Fibroblast of skin of left quadriceps (primary cell): Measurements from ENCODE around the gene ZFHX3.
"Not testable (repeated sequence)": the region's sequence is repeated elsewhere in the genome, so short reads cannot be mapped to it uniquely, and the experiment has no call there.

Source experiments
- DNase-seq, 2 experiments: peaks; one replicate each; pipeline ENCODE4 v3.0.0-alpha.2; 2013; ENCODE audit warnings: low read depth in 2 of 2

Gene ZFHX3

GRCh38 chr16:72996291-72997062, 51.5 kb downstream of the ZFHX3 start:
- no peak for DNase-seq

- not testable (repeated sequence) for DNase-seq
Measured at GRCh38 chr16:72995882-72996270, 52.1 kb downstream of the ZFHX3 start.

- no peak for DNase-seq
Measured at GRCh38 chr16:72995151-72995881, 52.6 kb downstream of the ZFHX3 start.

- DNase-seq: no peak
Measured at GRCh38 chr16:72992142-72992601, 55.8 kb downstream of the ZFHX3 start.

- DNase-seq: no peak
Measured at GRCh38 chr16:72991644-72992043, 56.3 kb downstream of the ZFHX3 start.

- no peak for DNase-seq
Measured at GRCh38 chr16:72991211-72991610, 56.7 kb downstream of the ZFHX3 start.

- no peak for DNase-seq
Measured at GRCh38 chr16:72990571-72990970, 57.4 kb downstream of the ZFHX3 start.

GRCh38 chr16:72989579-72990551, 58.1 kb downstream of the ZFHX3 start:
- DNase-seq: peak; percentile 88 to 90

- not testable (repeated sequence) for DNase-seq
Measured at GRCh38 chr16:72989203-72989578, 58.7 kb downstream of the ZFHX3 start.

- DNase-seq: no peak
Measured at GRCh38 chr16:72988569-72988968, 59.4 kb downstream of the ZFHX3 start.

GRCh38 chr16:72987480-72987901, 60.4 kb downstream of the ZFHX3 start:
- DNase-seq: no peak

GRCh38 chr16:72985995-72986394, 61.9 kb downstream of the ZFHX3 start:
- DNase-seq: no peak

GRCh38 chr16:72985148-72985941, 62.6 kb downstream of the ZFHX3 start:
- DNase-seq: peak; percentile 67 to 68

- no peak for DNase-seq
Measured at GRCh38 chr16:72983728-72984350, 64.1 kb downstream of the ZFHX3 start.

GRCh38 chr16:72983241-72983640, 64.7 kb downstream of the ZFHX3 start:
- DNase-seq: no peak

- DNase-seq: no peak
Measured at GRCh38 chr16:72979974-72980373, 68.0 kb downstream of the ZFHX3 start.

GRCh38 chr16:72978212-72978611, 69.7 kb downstream of the ZFHX3 start:
- DNase-seq: peak in 1 of 2 experiments; percentile 16

GRCh38 chr16:72977127-72977526, 70.8 kb downstream of the ZFHX3 start:
- DNase-seq: no peak

GRCh38 chr16:72976438-72977064, 71.4 kb downstream of the ZFHX3 start:
- DNase-seq: no peak

- no peak for DNase-seq
Measured at GRCh38 chr16:72975809-72976437, 72.0 kb downstream of the ZFHX3 start.
